ENCODE results near the gene EXT2. TPM values are rescaled to one million over a fixed set of nuclear protein-coding genes. Genes with fewer than 3 reads are reported as not detected.

EXT2 gene
- total RNA-seq, 1 donor from 2014 or later, result 95.6 TPM

DNA sequence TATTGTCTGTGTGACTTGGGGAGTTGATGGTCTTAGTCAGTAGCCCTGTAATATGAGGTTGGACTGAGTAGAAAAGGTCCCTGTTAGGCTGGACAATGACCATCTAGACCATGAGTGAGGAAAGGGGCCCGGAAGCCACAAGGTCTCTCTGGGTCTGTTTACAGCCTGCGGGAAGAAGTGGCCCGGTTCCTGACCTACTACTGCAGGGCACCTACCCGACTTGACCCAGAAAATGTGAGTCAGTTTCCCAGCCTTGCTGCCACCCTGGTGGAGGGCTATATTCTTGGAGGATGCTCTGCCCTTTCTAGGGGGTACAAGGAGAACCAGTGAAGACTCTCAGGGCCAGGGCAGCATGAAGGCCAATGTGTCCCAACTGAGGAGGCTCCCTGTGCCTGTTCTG, 44.3 kb upstream of the EXT2 start:
- FAIRE-seq (no peak), DNase-seq (ENCODE audit: low read depth) (no peak)
- H3K4me3 ChIP-seq (ENCODE audit: low read depth, low read length), result no peak overlapping the region

GRCh38 chr11:44057340-44057739, 38.1 kb upstream of the EXT2 start:
- TF ChIP-seq, protein P1, sequence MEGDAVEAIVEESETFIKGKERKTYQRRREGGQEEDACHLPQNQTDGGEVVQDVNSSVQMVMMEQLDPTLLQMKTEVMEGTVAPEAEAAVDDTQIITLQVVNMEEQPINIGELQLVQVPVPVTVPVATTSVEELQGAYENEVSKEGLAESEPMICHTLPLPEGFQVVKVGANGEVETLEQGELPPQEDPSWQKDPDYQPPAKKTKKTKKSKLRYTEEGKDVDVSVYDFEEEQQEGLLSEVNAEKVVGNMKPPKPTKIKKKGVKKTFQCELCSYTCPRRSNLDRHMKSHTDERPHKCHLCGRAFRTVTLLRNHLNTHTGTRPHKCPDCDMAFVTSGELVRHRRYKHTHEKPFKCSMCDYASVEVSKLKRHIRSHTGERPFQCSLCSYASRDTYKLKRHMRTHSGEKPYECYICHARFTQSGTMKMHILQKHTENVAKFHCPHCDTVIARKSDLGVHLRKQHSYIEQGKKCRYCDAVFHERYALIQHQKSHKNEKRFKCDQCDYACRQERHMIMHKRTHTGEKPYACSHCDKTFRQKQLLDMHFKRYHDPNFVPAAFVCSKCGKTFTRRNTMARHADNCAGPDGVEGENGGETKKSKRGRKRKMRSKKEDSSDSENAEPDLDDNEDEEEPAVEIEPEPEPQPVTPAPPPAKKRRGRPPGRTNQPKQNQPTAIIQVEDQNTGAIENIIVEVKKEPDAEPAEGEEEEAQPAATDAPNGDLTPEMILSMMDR (IDR thresholded peaks at IDR 0.05; ENCODE audit: insufficient read depth, low read length, severe bottlenecking), result no peak
- no peaks in the 10 kb centered on the region for H3K27me3 ChIP-seq (ENCODE audit: control insufficient read depth, insufficient read depth, low read length)
- FAIRE-seq, result no peak
- DNase-seq (ENCODE audit: low read depth), result no peak
- no peak overlapping the region for H3K4me3 ChIP-seq (ENCODE audit: low read depth, low read length)
- H3K36me3 ChIP-seq (ENCODE audit: control insufficient read depth, insufficient read depth, low read length), result no peaks in the 10 kb centered on the region

More for the DNA sequence above, 44.3 kb upstream of the EXT2 start:
- TF ChIP-seq, protein P1 (IDR thresholded peaks at IDR 0.05; ENCODE audit: insufficient read depth, low read length, severe bottlenecking), result no peak
- Histone ChIP-seq H3K27me3 (ENCODE audit: control insufficient read depth, insufficient read depth, low read length) (no peaks in the 10 kb centered on the region), H3K36me3 (ENCODE audit: control insufficient read depth, insufficient read depth, low read length) (no peaks in the 10 kb centered on the region)

GRCh38 chr11:44058275-44058674, 37.2 kb upstream of the EXT2 start:
- FAIRE-seq, result peak; percentile 28
- DNase-seq (ENCODE audit: low read depth), result no peak
- TF ChIP-seq, protein P1 (IDR thresholded peaks at IDR 0.05; ENCODE audit: insufficient read depth, low read length, severe bottlenecking), result no peak

DNA sequence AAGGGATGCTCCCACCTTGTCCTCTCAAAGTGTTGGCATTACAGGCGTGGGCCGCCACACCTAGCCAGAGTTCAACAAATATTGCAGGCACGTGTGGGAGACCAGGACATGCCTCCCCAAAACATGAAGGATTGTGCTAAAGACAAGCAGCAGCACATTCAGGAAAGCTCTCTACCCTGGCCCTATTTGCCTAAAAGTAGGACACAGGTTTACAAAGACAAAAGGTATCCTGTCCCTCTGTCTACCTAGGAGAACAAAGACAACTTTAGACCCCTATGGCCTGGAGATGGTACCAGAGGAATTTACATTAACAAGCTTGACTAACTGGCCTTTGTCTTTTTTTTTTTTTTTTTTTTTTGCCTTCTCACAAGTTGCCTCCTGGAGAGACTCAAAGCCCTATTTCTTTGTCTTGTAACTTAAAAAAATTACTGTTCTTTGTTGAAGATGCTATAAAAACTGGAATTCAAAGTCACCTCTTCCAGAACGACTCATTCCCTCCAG, 30.3 kb upstream of the EXT2 start:
- FAIRE-seq, result no peak
- no peak for DNase-seq (ENCODE audit: low read depth)
- H3K4me3 ChIP-seq (ENCODE audit: low read depth, low read length), result no peak overlapping the region

More at GRCh38 chr11:44058275-44058674, 37.2 kb upstream of the EXT2 start:
- Histone ChIP-seq H3K4me3 (ENCODE audit: low read depth, low read length) (no peak overlapping the region), H3K27me3 (ENCODE audit: control insufficient read depth, insufficient read depth, low read length) (no peaks in the 10 kb centered on the region), H3K36me3 (ENCODE audit: control insufficient read depth, insufficient read depth, low read length) (no peaks in the 10 kb centered on the region)

GRCh38 chr11:44065841-44066731, 29.4 kb upstream of the EXT2 start, which contains the start of gene ACCS:
ACCS (plus strand) TSS chr11:44066270; CDS start chr11:44067628, 1,358 bp downstream.
- Histone ChIP-seq H3K4me3 (ENCODE audit: low read depth, low read length) (peak within 1 kb of the TSS; percentile 79), H3K36me3 (ENCODE audit: control insufficient read depth, insufficient read depth, low read length) (no peaks in the 10 kb centered on the region), H3K27me3 (ENCODE audit: control insufficient read depth, insufficient read depth, low read length) (no peaks in the 10 kb centered on the region)
- FAIRE-seq (no peak), DNase-seq (ENCODE audit: low read depth) (peak; percentile 73)
- TF ChIP-seq, protein P1 (IDR thresholded peaks at IDR 0.05; ENCODE audit: insufficient read depth, low read length, severe bottlenecking), result peak; percentile 92

More for the DNA sequence above, 30.3 kb upstream of the EXT2 start:
- TF ChIP-seq, protein P1 (IDR thresholded peaks at IDR 0.05; ENCODE audit: insufficient read depth, low read length, severe bottlenecking), result no peak
- H3K27me3 ChIP-seq (ENCODE audit: control insufficient read depth, insufficient read depth, low read length), result no peaks in the 10 kb centered on the region
- no peaks in the 10 kb centered on the region for H3K36me3 ChIP-seq (ENCODE audit: control insufficient read depth, insufficient read depth, low read length)
